Stomach smooth muscle (tissue), 2 donors: Measurements from ENCODE around the gene MSI2.

Experiments used
- H3K27ac ChIP-seq: one replicate; pipeline ENCODE4 v1.7.0; 2013; ENCODE audit warnings: mild to moderate bottlenecking, low read length, inconsistent platforms
- H3K27me3 ChIP-seq, 2 donors: one replicate each; pipeline ENCODE4 v1.7.0; 2013; ENCODE audit warnings: low read length in 2 of 2; ENCODE audit not compliant: insufficient read depth in 2 of 2, control insufficient read depth in 1 of 2
- H3K36me3 ChIP-seq, 2 donors: one replicate each; pipeline ENCODE4 v1.7.0; 2013; ENCODE audit warnings: low read length in 2 of 2; ENCODE audit not compliant: control insufficient read depth in 2 of 2, insufficient read depth in 2 of 2
- H3K4me1 ChIP-seq: one replicate; pipeline ENCODE4 v1.7.0; 2013; ENCODE audit warnings: low read length; ENCODE audit not compliant: control insufficient read depth, insufficient read depth
- H3K4me3 ChIP-seq, 2 donors: one replicate each; pipeline ENCODE4 v1.7.0; 2013; ENCODE audit warnings: low read length in 2 of 2
- H3K9ac ChIP-seq, 2 donors: one replicate each; pipeline ENCODE4 v1.7.0; 2013; ENCODE audit warnings: low read length in 2 of 2, mild to moderate bottlenecking in 1 of 2
- H3K9me3 ChIP-seq, 2 donors: one replicate each; pipeline ENCODE4 v1.7.0; 2013; ENCODE audit warnings: low read length in 2 of 2; ENCODE audit not compliant: control insufficient read depth in 2 of 2
- donor health status: healthy.
- donor health status: Pancreatic carcinoma.

The MSI2 gene

GRCh38 chr17:57357392-57357784 is 101.1 kb downstream of the MSI2 start:
- Histone ChIP-seq H3K27ac (no peak overlapping the region), H3K9ac (no peak overlapping the region), H3K9me3 (no peaks in the 10 kb centered on the region), H3K36me3 (no peaks in the 10 kb centered on the region), H3K4me1 (peaks cover 10% of the 10 kb centered on the region), H3K4me3 (no peak overlapping the region), H3K27me3 (no peaks in the 10 kb centered on the region)

DNA sequence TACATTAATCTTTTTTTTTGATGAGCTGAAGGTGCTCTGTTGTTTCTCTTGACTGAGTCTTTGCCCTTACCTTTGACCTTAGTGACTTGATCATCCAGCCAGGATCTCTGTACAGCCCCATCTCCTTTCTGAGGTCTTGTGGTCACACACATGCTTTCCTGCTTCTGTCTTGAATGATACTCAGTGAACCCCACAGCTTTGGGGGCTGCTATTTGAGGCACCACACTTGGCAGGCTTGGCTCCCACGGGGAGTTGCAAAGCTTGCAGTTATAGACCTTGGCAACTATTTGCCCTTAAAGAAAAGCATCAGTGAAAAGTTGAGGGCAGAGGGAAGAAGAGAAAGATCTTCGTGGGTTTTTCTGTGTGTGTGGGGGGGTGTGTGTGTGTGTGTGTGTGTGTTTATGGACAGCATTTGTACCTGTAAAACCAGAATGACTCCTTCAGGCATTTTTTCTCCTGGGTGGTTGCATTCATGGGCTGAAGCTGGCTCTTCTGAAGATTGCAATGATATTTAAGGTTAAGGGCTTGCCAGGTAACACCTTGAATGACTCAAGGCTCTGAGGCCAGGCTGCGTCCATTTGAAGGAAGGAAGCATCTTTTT is 101.6 kb downstream of the MSI2 start:
- Histone ChIP-seq H3K27ac (no peak overlapping the region), H3K9ac (no peak overlapping the region), H3K4me3 (no peak overlapping the region), H3K9me3 (no peaks in the 10 kb centered on the region), H3K4me1 (peaks cover 10% of the 10 kb centered on the region), H3K36me3 (no peaks in the 10 kb centered on the region), H3K27me3 (no peaks in the 10 kb centered on the region)

GRCh38 chr17:57360266-57360665 is 103.9 kb downstream of the MSI2 start:
- peaks cover 7% of the 10 kb centered on the region for H3K4me1 ChIP-seq

DNA sequence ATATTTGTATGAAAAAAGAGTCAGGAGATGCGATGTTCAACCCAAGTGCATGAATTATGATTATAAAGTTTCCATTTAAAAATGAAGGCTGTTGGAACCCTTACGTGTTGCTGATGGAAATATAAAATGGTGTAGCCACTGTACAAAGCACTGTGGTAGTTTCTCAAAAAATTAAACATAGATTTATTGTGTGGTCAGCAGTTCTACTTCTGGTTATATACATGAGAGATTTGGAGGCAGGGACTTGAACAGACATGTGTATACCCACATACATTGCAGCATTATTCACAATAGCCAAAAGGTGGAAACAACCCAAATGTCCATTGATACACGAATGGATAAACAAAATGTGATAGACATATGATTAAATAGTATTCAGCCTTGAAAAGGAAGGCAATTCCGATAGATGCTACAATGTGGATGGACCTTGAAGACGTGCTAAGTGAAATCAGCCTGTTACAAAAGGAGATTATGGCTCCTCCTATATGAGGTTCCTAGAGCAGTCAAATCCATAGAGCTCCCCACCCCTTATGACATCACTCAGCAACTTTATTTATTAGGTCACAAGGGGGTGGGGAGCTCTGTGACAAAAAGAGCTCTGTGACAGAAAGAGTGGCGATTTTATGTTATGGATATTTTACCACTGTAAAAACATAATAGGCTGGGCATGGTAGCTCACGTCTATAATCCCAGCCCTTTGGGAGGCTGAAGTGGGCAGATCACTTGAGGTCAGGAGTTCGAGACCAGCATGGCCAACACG is 106.7 kb downstream of the MSI2 start:
- H3K27ac ChIP-seq: no peak overlapping the region
- no peaks in the 10 kb centered on the region for H3K9me3 ChIP-seq
- H3K27me3 ChIP-seq: no peaks in the 10 kb centered on the region
- no peak overlapping the region for H3K4me3 ChIP-seq
- peaks cover 2% of the 10 kb centered on the region for H3K4me1 ChIP-seq
- H3K9ac ChIP-seq: no peak overlapping the region
- H3K36me3 ChIP-seq: no peaks in the 10 kb centered on the region

More at GRCh38 chr17:57360266-57360665, 103.9 kb downstream of the MSI2 start:
- Histone ChIP-seq H3K9me3 (no peaks in the 10 kb centered on the region), H3K9ac (no peak overlapping the region), H3K27ac (no peak overlapping the region), H3K36me3 (no peaks in the 10 kb centered on the region), H3K27me3 (no peaks in the 10 kb centered on the region), H3K4me3 (no peak overlapping the region)

DNA sequence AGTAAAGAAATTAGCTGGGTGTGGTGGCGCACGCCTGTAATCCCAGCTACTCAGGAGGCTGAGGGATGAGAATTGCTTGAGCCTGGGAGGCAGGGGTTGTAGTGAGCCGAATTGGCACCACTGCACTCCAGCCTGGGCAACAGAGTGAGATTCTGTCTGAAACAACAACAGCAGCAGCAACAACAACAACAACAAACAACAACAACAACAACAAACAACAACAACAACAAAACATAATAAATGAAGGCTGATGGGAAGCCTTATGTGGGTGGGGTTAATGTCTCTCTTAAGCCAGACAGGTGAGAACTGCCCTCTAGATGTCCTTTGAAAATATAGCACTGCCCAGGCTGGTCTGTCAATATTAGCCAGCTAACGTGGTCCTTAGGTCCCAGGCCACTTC is 107.3 kb downstream of the MSI2 start:
- no peaks in the 10 kb centered on the region for H3K36me3 ChIP-seq
- no peak overlapping the region for H3K9ac ChIP-seq
- no peak overlapping the region for H3K27ac ChIP-seq
- H3K27me3 ChIP-seq: no peaks in the 10 kb centered on the region
- H3K4me1 ChIP-seq: peaks cover 2% of the 10 kb centered on the region
- H3K9me3 ChIP-seq: no peaks in the 10 kb centered on the region
- no peak overlapping the region for H3K4me3 ChIP-seq

DNA sequence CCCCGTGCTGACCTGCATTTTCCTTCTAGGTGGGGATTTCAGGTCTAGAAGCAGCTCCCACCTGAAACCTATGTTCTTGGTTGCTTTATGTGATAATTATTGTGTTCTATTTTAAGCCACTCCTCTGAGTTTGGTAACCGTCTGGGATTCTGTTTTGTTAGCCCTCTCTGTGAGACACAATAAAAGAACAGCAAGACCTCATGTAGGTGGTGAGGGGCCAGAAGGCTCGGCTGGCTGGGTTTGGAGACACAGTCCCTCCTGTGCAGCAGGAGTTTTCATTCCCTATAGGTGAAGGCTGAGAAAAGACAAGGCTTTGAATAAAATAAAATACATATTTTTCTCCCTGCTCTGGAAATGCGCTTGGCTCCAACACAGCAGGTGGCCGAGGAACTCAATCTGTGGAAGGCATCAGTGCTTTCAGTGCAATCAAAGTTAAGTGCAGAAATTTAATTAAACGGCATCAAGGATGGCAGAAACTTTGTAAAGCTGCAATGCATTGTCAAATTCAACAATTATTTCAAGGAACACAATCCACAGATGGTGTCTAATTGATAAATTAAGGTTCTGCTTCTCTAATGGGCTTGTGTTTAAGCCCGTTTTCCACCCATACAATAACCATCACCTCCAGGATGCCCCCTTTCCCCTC is 107.8 kb downstream of the MSI2 start:
- H3K9me3 ChIP-seq: no peaks in the 10 kb centered on the region
- H3K27me3 ChIP-seq: no peaks in the 10 kb centered on the region
- H3K4me3 ChIP-seq: no peak overlapping the region
- peaks cover 2% of the 10 kb centered on the region for H3K4me1 ChIP-seq
- no peak overlapping the region for H3K9ac ChIP-seq
- no peaks in the 10 kb centered on the region for H3K36me3 ChIP-seq
- no peak overlapping the region for H3K27ac ChIP-seq

DNA sequence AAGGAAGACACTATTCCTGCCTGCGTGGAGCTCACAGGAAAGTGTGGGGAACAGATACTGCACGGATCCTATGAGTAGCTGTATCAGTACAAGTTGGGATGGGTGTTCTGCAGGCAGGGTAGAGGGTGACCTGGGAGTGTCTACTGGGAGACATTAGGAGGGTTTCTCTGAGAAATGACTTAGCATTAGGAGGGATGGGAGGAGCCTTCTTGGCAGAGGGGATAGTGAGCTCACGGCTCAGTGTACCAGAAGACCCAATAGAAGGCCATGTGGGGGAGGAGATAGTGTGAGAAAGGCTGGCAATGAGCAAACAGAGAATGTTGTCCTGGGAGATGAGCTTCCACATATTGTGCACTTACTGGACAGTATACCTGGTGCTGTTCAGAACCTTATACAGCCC is 109.1 kb downstream of the MSI2 start:
- no peak overlapping the region for H3K9ac ChIP-seq
- no peaks in the 10 kb centered on the region for H3K27me3 ChIP-seq
- no peaks in the 10 kb centered on the region for H3K36me3 ChIP-seq
- no peak overlapping the region for H3K27ac ChIP-seq
- peaks cover under 1% of the 10 kb centered on the region for H3K4me1 ChIP-seq
- H3K9me3 ChIP-seq: no peaks in the 10 kb centered on the region
- H3K4me3 ChIP-seq: no peak overlapping the region

- no peak overlapping the region for H3K4me3 ChIP-seq
- no peaks in the 10 kb centered on the region for H3K4me1 ChIP-seq
- no peaks in the 10 kb centered on the region for H3K27me3 ChIP-seq
- no peak overlapping the region for H3K9ac ChIP-seq
- no peaks in the 10 kb centered on the region for H3K9me3 ChIP-seq
- no peak overlapping the region for H3K27ac ChIP-seq
- no peaks in the 10 kb centered on the region for H3K36me3 ChIP-seq
Observed at GRCh38 chr17:57366177-57366557, 109.8 kb downstream of the MSI2 start.

DNA sequence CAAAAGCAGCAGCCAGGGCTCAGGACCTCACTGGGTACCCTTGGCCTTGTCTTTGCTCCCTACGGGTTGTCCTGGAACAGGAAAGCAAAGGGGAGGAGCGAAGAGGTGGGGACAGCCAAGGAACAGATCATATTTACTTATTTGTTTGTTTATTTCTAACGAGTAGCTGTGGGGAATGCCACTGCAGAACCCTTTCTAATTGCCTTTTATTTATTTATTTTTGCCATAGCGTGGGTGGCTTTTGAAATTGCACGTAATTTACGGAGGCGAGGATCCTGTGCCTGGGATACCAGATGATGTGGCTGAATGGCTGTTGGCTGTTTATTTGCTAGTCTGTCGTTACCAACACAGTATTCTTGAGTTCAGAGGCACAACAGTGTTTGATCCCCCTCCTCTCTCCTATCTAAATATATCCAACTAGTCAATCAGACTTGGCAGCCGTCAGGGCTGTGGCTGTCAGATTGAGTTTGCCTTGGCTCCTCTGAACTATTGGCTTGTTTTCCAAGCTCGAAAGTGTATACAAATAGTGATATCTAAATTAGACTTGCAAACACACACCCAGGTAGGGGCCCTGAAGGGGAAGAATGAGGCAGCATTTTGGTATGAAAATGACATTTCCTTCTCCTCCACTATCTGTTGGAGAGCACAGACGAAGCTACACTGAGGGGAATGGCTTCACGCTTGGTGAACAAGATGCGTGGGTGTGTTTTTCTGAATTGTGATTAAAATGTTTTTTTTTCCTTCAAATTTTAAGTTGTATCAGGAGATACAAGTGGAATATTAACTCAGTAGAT is 110.4 kb downstream of the MSI2 start:
- H3K36me3 ChIP-seq: no peaks in the 10 kb centered on the region
- no peaks in the 10 kb centered on the region for H3K4me1 ChIP-seq
- no peak overlapping the region for H3K4me3 ChIP-seq
- no peak overlapping the region for H3K27ac ChIP-seq
- H3K9ac ChIP-seq: no peak overlapping the region
- no peaks in the 10 kb centered on the region for H3K9me3 ChIP-seq
- H3K27me3 ChIP-seq: no peaks in the 10 kb centered on the region

GRCh38 chr17:57368637-57369336 is 112.5 kb downstream of the MSI2 start:
- Histone ChIP-seq H3K4me1 (no peaks in the 10 kb centered on the region), H3K9ac (no peak overlapping the region), H3K36me3 (no peaks in the 10 kb centered on the region), H3K27me3 (no peaks in the 10 kb centered on the region), H3K27ac (no peak overlapping the region), H3K9me3 (peaks cover 0 to 2% of the 10 kb centered on the region in 2 donors), H3K4me3 (no peak overlapping the region)
